GM23338 (cell line): Measurements from ENCODE around the gene PPME1. TPM values are rescaled to one million over a fixed set of nuclear protein-coding genes. Genes with fewer than 3 reads are reported as not detected.

ENCODE experiments used
- ATAC-seq: fragments of 200-7000 bp; cut with Tn5 transposase; 3 replicates; pipeline ENCODE4 v1.9.1; 2020
- DNase-seq: peaks from one replicate; pipeline ENCODE4 v3.0.0-alpha.2; 2015; ENCODE audit warnings: low spot score
- H2AFZ ChIP-seq: fragments of 200-600 bp; sonication (generic); 2 replicates; pipeline ENCODE4 v1.8.0; 2016; ENCODE audit warnings: antibody characterized with exemption, mild to moderate bottlenecking, moderate library complexity
- H3F3A ChIP-seq: fragments of 200-600 bp; sonication (generic); replicated peaks from 2 replicates; pipeline ENCODE4 v1.8.0; 2017; ENCODE audit warnings: antibody characterized with exemption, mixed run types, low read depth
- H3K27ac ChIP-seq: fragments of 200-600 bp; sonication (generic); 2 replicates; pipeline ENCODE4 v1.6.1; 2016; ENCODE audit warnings: low read depth
- H3K27me3 ChIP-seq: fragments of 200-600 bp; sonication (generic); 2 replicates; pipeline ENCODE4 v1.8.0; 2016; ENCODE audit warnings: mild to moderate bottlenecking, mixed run types, moderate library complexity; ENCODE audit not compliant: insufficient read depth
- H3K36me3 ChIP-seq: fragments of 200-600 bp; sonication (generic); 2 replicates; pipeline ENCODE4 v1.8.0; 2016; ENCODE audit warnings: mild to moderate bottlenecking; ENCODE audit not compliant: insufficient read depth
- H3K4me1 ChIP-seq: fragments of 200-600 bp; sonication (generic); 2 replicates; pipeline ENCODE4 v1.8.0; 2016; ENCODE audit warnings: mild to moderate bottlenecking, moderate library complexity; ENCODE audit not compliant: insufficient read depth
- H3K4me2 ChIP-seq: fragments of 200-600 bp; sonication (generic); 2 replicates; pipeline ENCODE4 v1.7.1; 2017; ENCODE audit warnings: mixed run types
- H3K4me3 ChIP-seq: fragments of 200-600 bp; sonication (generic); 2 replicates; pipeline ENCODE4 v1.6.1; 2016; ENCODE audit warnings: mixed run types
- H3K79me2 ChIP-seq: fragments of 200-600 bp; sonication (generic); replicated peaks from 2 replicates; pipeline ENCODE4 v1.8.0; 2017; ENCODE audit warnings: mild to moderate bottlenecking; ENCODE audit not compliant: insufficient read depth
- H3K9me2 ChIP-seq: fragments of 200-600 bp; sonication (generic); 2 replicates; pipeline ENCODE4 v1.8.0; 2017; ENCODE audit not compliant: insufficient read depth
- H4K20me1 ChIP-seq: fragments of 200-600 bp; sonication (generic); replicated peaks from 2 replicates; pipeline ENCODE4 v1.8.0; 2017; ENCODE audit warnings: mild to moderate bottlenecking; ENCODE audit not compliant: insufficient read depth
- H3K27ac Mint-ChIP-seq: 2 replicates; pipeline ENCODE4 v1.8.0; 2020; ENCODE audit warnings: inconsistent platforms, mild to moderate bottlenecking, moderate library complexity, mixed read lengths
- H3K27me3 Mint-ChIP-seq: 3 replicates; pipeline ENCODE4 v1.8.0; 2022; ENCODE audit warnings: low read depth, mild to moderate bottlenecking, moderate library complexity, mixed read lengths, inconsistent platforms; ENCODE audit not compliant: insufficient read depth, poor library complexity
- H3K36me3 Mint-ChIP-seq: 3 replicates; pipeline ENCODE4 v1.8.0; 2021; ENCODE audit warnings: low read depth, mild to moderate bottlenecking, inconsistent platforms, moderate library complexity, mixed read lengths
- H3K4me1 Mint-ChIP-seq: 3 replicates; pipeline ENCODE4 v1.8.0; 2020; ENCODE audit warnings: mild to moderate bottlenecking, inconsistent platforms, mixed read lengths
- H3K4me3 Mint-ChIP-seq: 3 replicates; pipeline ENCODE4 v1.8.0; 2021; ENCODE audit warnings: moderate library complexity, mild to moderate bottlenecking, inconsistent platforms, mixed read lengths
- H3K9me3 Mint-ChIP-seq: 3 replicates; pipeline ENCODE4 v1.8.0; 2020; ENCODE audit warnings: moderate library complexity, mild to moderate bottlenecking, inconsistent platforms, mixed read lengths
- CREB1 ChIP-seq: fragments of 250-450 bp; sonication (Bioruptor Pico); IDR thresholded peaks from 2 replicates; pipeline ENCODE4 v1.5.0; 2020; ENCODE audit warnings: low read depth, mild to moderate bottlenecking, moderate library complexity
- JUNB ChIP-seq: IDR thresholded peaks from one replicate; pipeline ENCODE4 v1.6.1; 2016; ENCODE audit warnings: antibody characterized with exemption; ENCODE audit not compliant: unreplicated experiment
- NANOG ChIP-seq: IDR thresholded peaks from 2 replicates; pipeline ENCODE4 v1.6.1; 2016; ENCODE audit warnings: antibody characterized with exemption, borderline replicate concordance
- POLR2AphosphoS5 ChIP-seq: IDR thresholded peaks from 2 replicates; pipeline ENCODE4 v1.6.1; 2016; ENCODE audit warnings: antibody characterized with exemption, low read depth
- ZNF114 ChIP-seq: fragments of 250-450 bp; sonication (Bioruptor Pico); IDR thresholded peaks from 2 replicates; pipeline ENCODE4 v1.5.0; 2020; ENCODE audit warnings: mild to moderate bottlenecking, moderate library complexity
- ZNF331 ChIP-seq: fragments of 250-450 bp; sonication (Bioruptor Pico); IDR thresholded peaks from 2 replicates; pipeline ENCODE4 v1.5.0; 2020; ENCODE audit warnings: low read depth, mild to moderate bottlenecking, moderate library complexity
- polyA plus RNA-seq: library from polyadenylated mRNA; unstranded; fragments of >200 nt; fragmentation: Nextera tagmentation; extraction: Ambion mirVana; gene quantifications from 2 replicates; pipeline ENCODE4 v1.2.1, GENCODE V29; 2016
- total RNA-seq: library from RNA; depleted of rRNA; stranded (reverse); fragments of >200 nt; shearing (Covaris generic); gene quantifications from 2 replicates; pipeline ENCODE4 v1.2.3, GENCODE V29; 2014
- TF ChIP-seq, protein P1 (sequence below), 2 experiments: fragments of 200-600 bp in 1 of 2; sonication (generic) in 1 of 2; conservative IDR thresholded peaks; 2 replicates each; pipeline versions ENCODE4 v1.5.1 to v1.6.1; 2016 to 2017; ENCODE audit warnings: antibody characterized with exemption in 2 of 2, low read depth in 2 of 2, mild to moderate bottlenecking in 2 of 2, moderate library complexity in 1 of 2
- TF ChIP-seq, protein P2 (sequence below): fragments of 250-450 bp; sonication (Bioruptor Pico); IDR thresholded peaks from 2 replicates; pipeline ENCODE4 v1.5.0; 2020; ENCODE audit warnings: mild to moderate bottlenecking, moderate library complexity

Gene PPME1
- total and polyA plus RNA-seq, 2 experiments from 2014 or later: 32.1 to 37.2 TPM

DNA sequence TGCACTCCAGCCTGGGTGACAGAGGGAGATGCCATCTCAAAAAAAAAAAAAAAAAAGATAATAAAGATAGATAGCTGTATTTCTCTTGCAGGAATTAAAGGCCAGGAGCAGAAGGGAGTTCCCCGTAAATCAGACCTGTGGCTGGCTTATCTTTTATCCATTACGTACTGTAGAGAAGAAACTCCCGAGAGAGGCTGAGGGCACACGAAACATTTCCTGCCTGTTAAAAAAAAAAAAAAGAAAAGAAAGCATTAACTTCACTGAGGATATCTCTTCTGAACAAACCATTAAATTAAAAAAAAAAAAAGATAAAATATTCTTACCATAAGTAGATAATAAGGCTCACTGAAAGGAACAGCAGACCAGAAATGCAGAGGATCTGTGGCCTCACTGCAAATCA is 117.8 kb downstream of the PPME1 start:
- DNase-seq (no peak), ATAC-seq (no peak)
- Histone ChIP-seq H3K4me1 (no peaks in the 10 kb centered on the region), H3K27ac (no peak overlapping the region), H3K9me2 (no peaks in the 10 kb centered on the region), H3K27me3 (no peaks in the 10 kb centered on the region), H3F3A (no peaks in the 10 kb centered on the region), H3K4me2 (no peak overlapping the region), H3K36me3 (no peaks in the 10 kb centered on the region), H2AFZ (no peak overlapping the region), H3K4me3 (no peak overlapping the region), H4K20me1 (no peaks in the 10 kb centered on the region), H3K79me2 (no peaks in the 10 kb centered on the region)
- peaks cover 6% of the 10 kb centered on the region for H3K27me3 Mint-ChIP-seq
- 0 out of 3 replicates have a peak, but pooled peaks cover under 1% of the 10 kb centered on the region for H3K36me3 Mint-ChIP-seq
- H3K4me3 Mint-ChIP-seq: no peak overlapping the region
- TF ChIP-seq, protein P1, sequence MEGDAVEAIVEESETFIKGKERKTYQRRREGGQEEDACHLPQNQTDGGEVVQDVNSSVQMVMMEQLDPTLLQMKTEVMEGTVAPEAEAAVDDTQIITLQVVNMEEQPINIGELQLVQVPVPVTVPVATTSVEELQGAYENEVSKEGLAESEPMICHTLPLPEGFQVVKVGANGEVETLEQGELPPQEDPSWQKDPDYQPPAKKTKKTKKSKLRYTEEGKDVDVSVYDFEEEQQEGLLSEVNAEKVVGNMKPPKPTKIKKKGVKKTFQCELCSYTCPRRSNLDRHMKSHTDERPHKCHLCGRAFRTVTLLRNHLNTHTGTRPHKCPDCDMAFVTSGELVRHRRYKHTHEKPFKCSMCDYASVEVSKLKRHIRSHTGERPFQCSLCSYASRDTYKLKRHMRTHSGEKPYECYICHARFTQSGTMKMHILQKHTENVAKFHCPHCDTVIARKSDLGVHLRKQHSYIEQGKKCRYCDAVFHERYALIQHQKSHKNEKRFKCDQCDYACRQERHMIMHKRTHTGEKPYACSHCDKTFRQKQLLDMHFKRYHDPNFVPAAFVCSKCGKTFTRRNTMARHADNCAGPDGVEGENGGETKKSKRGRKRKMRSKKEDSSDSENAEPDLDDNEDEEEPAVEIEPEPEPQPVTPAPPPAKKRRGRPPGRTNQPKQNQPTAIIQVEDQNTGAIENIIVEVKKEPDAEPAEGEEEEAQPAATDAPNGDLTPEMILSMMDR (conservative IDR thresholded peaks at IDR 0.05; ENCODE audit: low read depth in 2 of 2): no peak
- no peak for TF ChIP-seq ZNF114 (CRISPR knock-in tag)
- TF ChIP-seq ZNF331 (CRISPR knock-in tag): no peak
- no peak for TF ChIP-seq JUNB
- no peak for TF ChIP-seq CREB1 (CRISPR knock-in tag)
- no peak for TF ChIP-seq POLR2AphosphoS5
- TF ChIP-seq, protein P2, sequence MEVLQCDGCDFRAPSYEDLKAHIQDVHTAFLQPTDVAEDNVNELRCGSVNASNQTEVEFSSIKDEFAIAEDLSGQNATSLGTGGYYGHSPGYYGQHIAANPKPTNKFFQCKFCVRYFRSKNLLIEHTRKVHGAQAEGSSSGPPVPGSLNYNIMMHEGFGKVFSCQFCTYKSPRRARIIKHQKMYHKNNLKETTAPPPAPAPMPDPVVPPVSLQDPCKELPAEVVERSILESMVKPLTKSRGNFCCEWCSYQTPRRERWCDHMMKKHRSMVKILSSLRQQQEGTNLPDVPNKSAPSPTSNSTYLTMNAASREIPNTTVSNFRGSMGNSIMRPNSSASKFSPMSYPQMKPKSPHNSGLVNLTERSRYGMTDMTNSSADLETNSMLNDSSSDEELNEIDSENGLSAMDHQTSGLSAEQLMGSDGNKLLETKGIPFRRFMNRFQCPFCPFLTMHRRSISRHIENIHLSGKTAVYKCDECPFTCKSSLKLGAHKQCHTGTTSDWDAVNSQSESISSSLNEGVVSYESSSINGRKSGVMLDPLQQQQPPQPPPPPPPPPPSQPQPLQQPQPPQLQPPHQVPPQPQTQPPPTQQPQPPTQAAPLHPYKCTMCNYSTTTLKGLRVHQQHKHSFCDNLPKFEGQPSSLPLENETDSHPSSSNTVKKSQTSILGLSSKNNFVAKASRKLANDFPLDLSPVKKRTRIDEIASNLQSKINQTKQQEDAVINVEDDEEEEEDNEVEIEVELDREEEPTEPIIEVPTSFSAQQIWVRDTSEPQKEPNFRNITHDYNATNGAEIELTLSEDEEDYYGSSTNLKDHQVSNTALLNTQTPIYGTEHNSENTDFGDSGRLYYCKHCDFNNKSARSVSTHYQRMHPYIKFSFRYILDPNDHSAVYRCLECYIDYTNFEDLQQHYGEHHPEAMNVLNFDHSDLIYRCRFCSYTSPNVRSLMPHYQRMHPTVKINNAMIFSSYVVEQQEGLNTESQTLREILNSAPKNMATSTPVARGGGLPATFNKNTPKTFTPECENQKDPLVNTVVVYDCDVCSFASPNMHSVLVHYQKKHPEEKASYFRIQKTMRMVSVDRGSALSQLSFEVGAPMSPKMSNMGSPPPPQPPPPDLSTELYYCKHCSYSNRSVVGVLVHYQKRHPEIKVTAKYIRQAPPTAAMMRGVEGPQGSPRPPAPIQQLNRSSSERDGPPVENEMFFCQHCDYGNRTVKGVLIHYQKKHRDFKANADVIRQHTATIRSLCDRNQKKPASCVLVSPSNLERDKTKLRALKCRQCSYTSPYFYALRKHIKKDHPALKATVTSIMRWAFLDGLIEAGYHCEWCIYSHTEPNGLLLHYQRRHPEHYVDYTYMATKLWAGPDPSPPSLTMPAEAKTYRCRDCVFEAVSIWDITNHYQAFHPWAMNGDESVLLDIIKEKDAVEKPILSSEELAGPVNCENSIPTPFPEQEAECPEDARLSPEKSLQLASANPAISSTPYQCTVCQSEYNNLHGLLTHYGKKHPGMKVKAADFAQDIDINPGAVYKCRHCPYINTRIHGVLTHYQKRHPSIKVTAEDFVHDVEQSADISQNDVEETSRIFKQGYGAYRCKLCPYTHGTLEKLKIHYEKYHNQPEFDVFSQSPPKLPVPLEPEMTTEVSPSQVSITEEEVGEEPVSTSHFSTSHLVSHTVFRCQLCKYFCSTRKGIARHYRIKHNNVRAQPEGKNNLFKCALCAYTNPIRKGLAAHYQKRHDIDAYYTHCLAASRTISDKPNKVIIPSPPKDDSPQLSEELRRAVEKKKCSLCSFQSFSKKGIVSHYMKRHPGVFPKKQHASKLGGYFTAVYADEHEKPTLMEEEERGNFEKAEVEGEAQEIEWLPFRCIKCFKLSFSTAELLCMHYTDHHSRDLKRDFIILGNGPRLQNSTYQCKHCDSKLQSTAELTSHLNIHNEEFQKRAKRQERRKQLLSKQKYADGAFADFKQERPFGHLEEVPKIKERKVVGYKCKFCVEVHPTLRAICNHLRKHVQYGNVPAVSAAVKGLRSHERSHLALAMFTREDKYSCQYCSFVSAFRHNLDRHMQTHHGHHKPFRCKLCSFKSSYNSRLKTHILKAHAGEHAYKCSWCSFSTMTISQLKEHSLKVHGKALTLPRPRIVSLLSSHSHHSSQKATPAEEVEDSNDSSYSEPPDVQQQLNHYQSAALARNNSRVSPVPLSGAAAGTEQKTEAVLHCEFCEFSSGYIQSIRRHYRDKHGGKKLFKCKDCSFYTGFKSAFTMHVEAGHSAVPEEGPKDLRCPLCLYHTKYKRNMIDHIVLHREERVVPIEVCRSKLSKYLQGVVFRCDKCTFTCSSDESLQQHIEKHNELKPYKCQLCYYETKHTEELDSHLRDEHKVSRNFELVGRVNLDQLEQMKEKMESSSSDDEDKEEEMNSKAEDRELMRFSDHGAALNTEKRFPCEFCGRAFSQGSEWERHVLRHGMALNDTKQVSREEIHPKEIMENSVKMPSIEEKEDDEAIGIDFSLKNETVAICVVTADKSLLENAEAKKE (CRISPR knock-in tag): no peak
- TF ChIP-seq NANOG: no peak
- peaks cover 2% of the 10 kb centered on the region; the same call in 1 of the 3 replicates for H3K9me3 Mint-ChIP-seq
- H3K27ac Mint-ChIP-seq: no peak overlapping the region
- no peaks in the 10 kb centered on the region for H3K4me1 Mint-ChIP-seq
